HG02938 (cell line): ENCODE results near the gene MRPL24.
"Not testable (repeated sequence)": the region's sequence is repeated elsewhere in the genome, so short reads cannot be mapped to it uniquely, and the experiment has no call there.

Experiments used
- ATAC-seq: cut with Tn5 transposase; IDR thresholded peaks from one replicate; pipeline ENCODE4 v1.9.1; 2021; ENCODE audit warnings: mild to moderate bottlenecking, moderate library complexity; ENCODE audit not compliant: unreplicated experiment

The MRPL24 gene

GRCh38 chr1:156760092-156760795, 19.4 kb upstream of the MRPL24 start:
- ATAC-seq: no peak

GRCh38 chr1:156757572-156758253, 16.8 kb upstream of the MRPL24 start:
- not testable (repeated sequence) for ATAC-seq

GRCh38 chr1:156756355-156756754, 15.5 kb upstream of the MRPL24 start:
- no peak for ATAC-seq

GRCh38 chr1:156755527-156755950, 14.7 kb upstream of the MRPL24 start:
- ATAC-seq: no peak

- no peak for ATAC-seq
These were observed 13.3 kb upstream of the MRPL24 start for GRCh38 chr1:156754219-156754618.

- ATAC-seq: no peak
These were observed 12.1 kb upstream of the MRPL24 start for GRCh38 chr1:156752843-156753482.

- peak; percentile 46 for ATAC-seq
These were observed 11.0 kb upstream of the MRPL24 start for GRCh38 chr1:156751757-156752481.

GRCh38 chr1:156751451-156751756, 10.5 kb upstream of the MRPL24 start, which contains the start of gene HDGF:
Gene HDGF, minus strand, starts transcription at chr1:156751675. Its CDS starts 246 bp downstream, at chr1:156751429.
- ATAC-seq: peak; percentile 18

- ATAC-seq: peak; percentile 32
These were observed 10.0 kb upstream of the MRPL24 start for GRCh38 chr1:156750711-156751450.

- no peak for ATAC-seq
These were observed 9.3 kb upstream of the MRPL24 start for GRCh38 chr1:156750191-156750672.

GRCh38 chr1:156749419-156750118, 8.7 kb upstream of the MRPL24 start:
- no peak for ATAC-seq

- ATAC-seq: no peak
These were observed 8.0 kb upstream of the MRPL24 start for GRCh38 chr1:156748670-156749418.

- no peak for ATAC-seq
These were observed 7.1 kb upstream of the MRPL24 start for GRCh38 chr1:156747742-156748669.

- no peak for ATAC-seq
These were observed 6.1 kb upstream of the MRPL24 start for GRCh38 chr1:156746728-156747631.

GRCh38 chr1:156746406-156746727, 5.5 kb upstream of the MRPL24 start:
- no peak for ATAC-seq

GRCh38 chr1:156745881-156746280, 5.0 kb upstream of the MRPL24 start:
- no peak for ATAC-seq

- ATAC-seq: no peak
These were observed 4.0 kb upstream of the MRPL24 start for GRCh38 chr1:156744786-156745419.
